Duodenal mucosa (tissue), 2 donors: ENCODE data around the gene SMARCAD1.

Source experiments
- H3K27ac ChIP-seq: one replicate; pipeline ENCODE4 v1.7.0; 2013; ENCODE audit warnings: low read depth, low read length
- H3K27me3 ChIP-seq, 2 donors: one replicate each; pipeline ENCODE4 v1.7.0; 2013; ENCODE audit warnings: low read length in 2 of 2, control low read depth in 1 of 2; ENCODE audit not compliant: insufficient read depth in 2 of 2, control insufficient read depth in 1 of 2
- H3K36me3 ChIP-seq, 2 donors: one replicate each; pipeline ENCODE4 v1.7.0; 2013; ENCODE audit warnings: low read length in 2 of 2, control low read depth in 1 of 2; ENCODE audit not compliant: insufficient read depth in 2 of 2, control insufficient read depth in 1 of 2
- H3K4me1 ChIP-seq, 2 donors: one replicate each; pipeline ENCODE4 v1.7.0; 2013; ENCODE audit warnings: low read length in 2 of 2, control low read depth in 1 of 2; ENCODE audit not compliant: insufficient read depth in 2 of 2, control insufficient read depth in 1 of 2
- H3K4me3 ChIP-seq, 2 donors: one replicate each; pipeline ENCODE4 v1.7.0; 2013; ENCODE audit warnings: low read length in 2 of 2, low read depth in 1 of 2
- H3K9ac ChIP-seq, 2 donors: one replicate each; pipeline ENCODE4 v1.7.0; 2013; ENCODE audit warnings: low read length in 2 of 2, low read depth in 1 of 2
- H3K9me3 ChIP-seq, 2 donors: one replicate each; pipeline ENCODE4 v1.7.0; 2013; ENCODE audit warnings: low read length in 2 of 2, control low read depth in 1 of 2; ENCODE audit not compliant: control insufficient read depth in 1 of 2

The SMARCAD1 gene

GRCh38 chr4:94251094-94251493, 43.4 kb downstream of the SMARCAD1 start:
- Histone ChIP-seq H3K9me3 (no peaks in the 10 kb centered on the region), H3K36me3 (peaks cover 7 to 34% of the 10 kb centered on the region in 2 donors), H3K4me1 (no peaks in the 10 kb centered on the region)

GRCh38 chr4:94253036-94253435, 45.4 kb downstream of the SMARCAD1 start:
- no peak overlapping the region for H3K4me3 ChIP-seq
- H3K36me3 ChIP-seq: peaks cover 7 to 22% of the 10 kb centered on the region in 2 donors
- no peak overlapping the region for H3K27ac ChIP-seq
- no peaks in the 10 kb centered on the region for H3K4me1 ChIP-seq
- no peaks in the 10 kb centered on the region for H3K9me3 ChIP-seq
- H3K9ac ChIP-seq: no peak overlapping the region
- H3K27me3 ChIP-seq: no peaks in the 10 kb centered on the region

More at GRCh38 chr4:94251094-94251493, 43.4 kb downstream of the SMARCAD1 start:
- no peak overlapping the region for H3K4me3 ChIP-seq
- no peak overlapping the region for H3K9ac ChIP-seq
- no peak overlapping the region for H3K27ac ChIP-seq
- no peaks in the 10 kb centered on the region for H3K27me3 ChIP-seq

- H3K4me1 ChIP-seq: no peaks in the 10 kb centered on the region
Observed at GRCh38 chr4:94256144-94256783, 48.6 kb downstream of the SMARCAD1 start.

DNA sequence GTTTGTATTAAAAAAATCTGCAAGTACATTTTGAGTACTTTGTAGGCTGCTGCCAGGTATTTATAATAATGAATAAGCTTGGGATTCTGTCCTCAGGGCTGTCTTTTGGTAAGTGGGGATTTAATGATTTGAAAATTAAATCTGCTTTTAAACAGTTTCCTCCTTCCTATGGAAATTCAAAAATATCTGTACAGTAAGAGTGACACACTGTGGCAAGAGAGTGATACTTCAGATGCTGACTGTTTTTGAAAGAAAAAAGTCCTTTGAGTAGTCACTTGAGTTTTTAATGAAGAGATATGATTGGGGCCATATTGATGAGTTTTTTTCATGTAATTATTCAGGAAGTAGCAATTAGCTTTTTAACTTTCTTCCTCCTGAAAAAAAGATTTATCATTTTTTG, 49.2 kb downstream of the SMARCAD1 start:
- Histone ChIP-seq H3K27me3 (no peaks in the 10 kb centered on the region), H3K27ac (no peak overlapping the region), H3K4me1 (no peaks in the 10 kb centered on the region), H3K36me3 (peaks cover 10 to 23% of the 10 kb centered on the region in 2 donors), H3K9me3 (no peaks in the 10 kb centered on the region), H3K4me3 (no peak overlapping the region), H3K9ac (no peak overlapping the region)

More at GRCh38 chr4:94256144-94256783, 48.6 kb downstream of the SMARCAD1 start:
- no peak overlapping the region for H3K27ac ChIP-seq
- peaks cover 10 to 23% of the 10 kb centered on the region in 2 donors for H3K36me3 ChIP-seq
- H3K9ac ChIP-seq: no peak overlapping the region
- no peak overlapping the region for H3K4me3 ChIP-seq
- no peaks in the 10 kb centered on the region for H3K9me3 ChIP-seq
- no peaks in the 10 kb centered on the region for H3K27me3 ChIP-seq

DNA sequence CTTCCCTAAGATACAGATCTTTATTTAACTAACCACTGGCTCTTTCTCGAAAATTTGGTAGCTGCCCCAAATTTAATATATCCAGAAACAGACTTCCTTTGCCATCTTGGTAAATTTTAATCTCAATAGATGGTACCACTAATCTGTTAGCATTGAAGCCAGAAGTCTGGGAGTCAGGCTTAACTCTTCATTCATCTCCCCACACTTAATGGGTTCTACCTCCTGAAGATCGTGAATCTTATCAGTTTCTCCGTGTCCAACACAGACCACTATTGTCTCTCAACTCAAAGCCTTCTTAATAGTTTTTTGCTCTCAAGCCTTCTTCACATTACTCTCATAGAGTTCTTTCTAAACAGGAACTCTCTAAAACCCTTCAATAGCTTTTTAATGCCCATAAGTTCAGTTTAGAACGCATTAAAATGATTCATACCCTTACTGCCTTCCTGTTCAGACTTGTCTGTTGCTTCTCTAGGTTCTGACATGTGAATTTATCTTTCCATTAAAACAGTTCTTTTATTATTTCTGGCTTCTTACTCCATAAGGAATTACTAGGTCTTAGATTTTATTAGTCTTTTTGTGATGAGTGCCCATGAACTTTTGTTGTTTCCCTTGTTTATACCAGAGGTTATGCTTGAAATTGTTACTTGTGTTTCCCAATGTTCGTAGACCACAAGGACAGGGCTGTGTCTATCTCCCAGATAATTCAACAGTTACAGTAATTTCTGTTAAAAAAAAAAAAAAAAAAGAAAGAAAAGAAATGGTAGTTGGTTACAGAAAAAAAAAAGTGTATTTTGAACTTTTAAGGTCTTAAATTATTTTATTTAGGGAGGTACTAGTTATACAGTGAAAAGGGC, 54.7 kb downstream of the SMARCAD1 start:
- Histone ChIP-seq H3K27ac (no peak overlapping the region), H3K9me3 (no peaks in the 10 kb centered on the region), H3K9ac (no peak overlapping the region), H3K4me3 (no peak overlapping the region), H3K36me3 (peaks cover 3 to 10% of the 10 kb centered on the region in 2 donors), H3K27me3 (no peaks in the 10 kb centered on the region), H3K4me1 (no peaks in the 10 kb centered on the region)

GRCh38 chr4:94267037-94267436, 59.4 kb downstream of the SMARCAD1 start:
- Histone ChIP-seq H3K4me1 (no peaks in the 10 kb centered on the region), H3K36me3 (peaks cover 4 to 17% of the 10 kb centered on the region in 2 donors), H3K4me3 (no peak overlapping the region), H3K27me3 (no peaks in the 10 kb centered on the region), H3K9me3 (no peaks in the 10 kb centered on the region), H3K27ac (no peak overlapping the region), H3K9ac (no peak overlapping the region)

- Histone ChIP-seq H3K36me3 (peaks cover 4 to 27% of the 10 kb centered on the region in 2 donors), H3K4me3 (no peak overlapping the region)
Observed at GRCh38 chr4:94271248-94271647, 63.6 kb downstream of the SMARCAD1 start.

GRCh38 chr4:94274912-94275311, 67.2 kb downstream of the SMARCAD1 start:
- no peaks in the 10 kb centered on the region for H3K9me3 ChIP-seq
- peaks cover 15 to 41% of the 10 kb centered on the region in 2 donors for H3K36me3 ChIP-seq
- no peaks in the 10 kb centered on the region for H3K4me1 ChIP-seq
- no peak overlapping the region for H3K27ac ChIP-seq
- H3K27me3 ChIP-seq: no peaks in the 10 kb centered on the region
- no peak overlapping the region for H3K4me3 ChIP-seq
- no peak overlapping the region for H3K9ac ChIP-seq

More at GRCh38 chr4:94271248-94271647, 63.6 kb downstream of the SMARCAD1 start:
- Histone ChIP-seq H3K27ac (no peak overlapping the region), H3K27me3 (no peaks in the 10 kb centered on the region), H3K9me3 (no peaks in the 10 kb centered on the region), H3K4me1 (no peaks in the 10 kb centered on the region), H3K9ac (no peak overlapping the region)

GRCh38 chr4:94276204-94276603, 68.5 kb downstream of the SMARCAD1 start:
- Histone ChIP-seq H3K36me3 (peaks cover 14 to 47% of the 10 kb centered on the region in 2 donors), H3K4me1 (no peaks in the 10 kb centered on the region), H3K9me3 (no peaks in the 10 kb centered on the region), H3K9ac (no peak overlapping the region), H3K27me3 (no peaks in the 10 kb centered on the region), H3K4me3 (no peak overlapping the region), H3K27ac (no peak overlapping the region)

GRCh38 chr4:94277534-94277933, 69.9 kb downstream of the SMARCAD1 start:
- Histone ChIP-seq H3K4me3 (no peak overlapping the region), H3K9me3 (no peaks in the 10 kb centered on the region), H3K9ac (no peak overlapping the region), H3K27ac (no peak overlapping the region), H3K36me3 (peaks cover 14 to 42% of the 10 kb centered on the region in 2 donors), H3K27me3 (no peaks in the 10 kb centered on the region), H3K4me1 (no peaks in the 10 kb centered on the region)
